Astrocyte (in vitro differentiated cells and primary cell): Measurements from ENCODE around the gene CHEK2. TPM values are rescaled to one million over a fixed set of nuclear protein-coding genes. Genes with fewer than 3 reads are reported as not detected.

ENCODE experiments used
- DNase-seq: peaks from one replicate; pipeline ENCODE4 v3.0.0-alpha.2; 2010; ENCODE audit warnings: low read depth
- FAIRE-seq: peaks from 2 replicates; lab custom pipeline; 2011; peaks lifted over from hg19 to GRCh38; lab: Jason Lieb, UNC
- H2AFZ ChIP-seq: 2 replicates; pipeline ENCODE4 v1.6.0; 2012; ENCODE audit warnings: low read depth, low read length, inconsistent platforms
- H3K27ac ChIP-seq: 2 replicates; pipeline ENCODE4 v1.5.1; 2011; ENCODE audit warnings: low read depth, low read length, inconsistent platforms
- H3K27me3 ChIP-seq: 2 replicates; pipeline ENCODE4 v1.6.0; 2011; ENCODE audit warnings: low read length, inconsistent platforms; ENCODE audit not compliant: insufficient read depth
- H3K36me3 ChIP-seq: 2 replicates; pipeline ENCODE4 v1.5.1; 2011; ENCODE audit warnings: low read length, inconsistent platforms; ENCODE audit not compliant: insufficient read depth
- H3K4me1 ChIP-seq: 2 replicates; pipeline ENCODE4 v1.5.1; 2011; ENCODE audit warnings: low read length, inconsistent platforms; ENCODE audit not compliant: insufficient read depth
- H3K4me2 ChIP-seq: 2 replicates; pipeline ENCODE4 v1.6.0; 2012; ENCODE audit warnings: low read length, inconsistent platforms
- H3K4me3 ChIP-seq: 2 replicates; pipeline ENCODE4 v1.5.1; 2011; ENCODE audit warnings: low read depth, mild to moderate bottlenecking, low read length, inconsistent platforms; ENCODE audit not compliant: insufficient read depth
- H3K79me2 ChIP-seq: 2 replicates; pipeline ENCODE4 v1.6.0; 2012; ENCODE audit warnings: mild to moderate bottlenecking, low read length, inconsistent platforms; ENCODE audit not compliant: insufficient read depth
- H3K9ac ChIP-seq: 2 replicates; pipeline ENCODE4 v1.6.0; 2012; ENCODE audit warnings: mild to moderate bottlenecking, low read length, inconsistent platforms
- H3K9me3 ChIP-seq: 2 replicates; pipeline ENCODE4 v1.5.1; 2012; ENCODE audit warnings: low read depth, mild to moderate bottlenecking, low read length, inconsistent platforms; ENCODE audit not compliant: insufficient read depth
- H4K20me1 ChIP-seq: 2 replicates; pipeline ENCODE4 v1.6.0; 2012; ENCODE audit warnings: low read length, inconsistent platforms; ENCODE audit not compliant: insufficient read depth
- H3K27ac Mint-ChIP-seq: one replicate; pipeline ENCODE4 v1.8.0; 2021; ENCODE audit warnings: mild to moderate bottlenecking, mixed read lengths; ENCODE audit not compliant: unreplicated experiment
- H3K27me3 Mint-ChIP-seq: one replicate; pipeline ENCODE4 v1.8.0; 2021; ENCODE audit warnings: low read depth, mixed read lengths; ENCODE audit not compliant: unreplicated experiment
- H3K36me3 Mint-ChIP-seq: one replicate; pipeline ENCODE4 v1.8.0; 2021; ENCODE audit warnings: low read depth, mixed read lengths; ENCODE audit not compliant: unreplicated experiment
- H3K4me1 Mint-ChIP-seq: one replicate; pipeline ENCODE4 v1.8.0; 2021; ENCODE audit warnings: low read depth, mixed read lengths; ENCODE audit not compliant: unreplicated experiment
- H3K4me3 Mint-ChIP-seq: one replicate; pipeline ENCODE4 v1.8.0; 2021; ENCODE audit warnings: mild to moderate bottlenecking, moderate library complexity, mixed read lengths; ENCODE audit not compliant: unreplicated experiment
- H3K9me3 Mint-ChIP-seq: one replicate; pipeline ENCODE4 v1.8.0; 2021; ENCODE audit warnings: mild to moderate bottlenecking, mixed read lengths; ENCODE audit not compliant: unreplicated experiment
- EZH2 ChIP-seq: IDR thresholded peaks from 2 replicates; pipeline ENCODE4 v1.6.1; 2012; ENCODE audit warnings: mild to moderate bottlenecking, low read length, inconsistent platforms; ENCODE audit not compliant: insufficient read depth
- total RNA-seq: library from RNA; stranded (reverse); gene quantifications from 2 replicates; pipeline ENCODE4 v1.2.1, GENCODE V29; 2021
- TF ChIP-seq, protein P1 (sequence below): IDR thresholded peaks from 2 replicates; pipeline ENCODE4 v1.5.1; 2011; ENCODE audit warnings: low read depth, mild to moderate bottlenecking, inconsistent platforms, low read length, moderate library complexity; ENCODE audit not compliant: insufficient read depth

The CHEK2 gene
- total RNA-seq, 1 donor from 2014 or later: 5.7 TPM

DNA sequence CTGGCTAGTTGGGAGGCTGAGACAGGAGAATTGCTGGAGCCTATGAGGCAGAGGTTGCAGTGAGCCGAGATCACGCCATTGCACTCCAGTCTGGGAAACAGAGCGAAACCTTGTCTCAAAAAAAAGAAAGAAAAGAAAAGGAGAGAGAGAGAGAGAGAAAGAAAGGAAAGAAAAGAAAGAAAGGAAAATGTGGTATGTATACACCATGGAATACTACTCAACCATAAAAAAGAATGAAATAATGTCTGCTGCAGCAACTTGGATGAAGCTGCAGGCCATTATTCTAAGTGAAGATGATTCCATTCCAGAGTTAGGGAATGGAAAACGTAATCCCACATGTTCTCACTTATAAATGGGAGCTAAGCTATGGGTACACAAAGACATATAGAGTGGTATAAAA, 92.8 kb downstream of the CHEK2 start:
- no peaks in the 10 kb centered on the region for H3K36me3 Mint-ChIP-seq
- Histone ChIP-seq H3K36me3 (no peaks in the 10 kb centered on the region), H3K9me3 (no peaks in the 10 kb centered on the region), H3K9ac (no peak overlapping the region), H3K27ac (no peak overlapping the region), H4K20me1 (no peaks in the 10 kb centered on the region), H3K27me3 (no peaks in the 10 kb centered on the region), H3K4me1 (no peaks in the 10 kb centered on the region), H3K4me3 (no peak overlapping the region), H3K4me2 (no peak overlapping the region), H3K79me2 (no peaks in the 10 kb centered on the region), H2AFZ (no peak overlapping the region)
- H3K4me3 Mint-ChIP-seq: no peak overlapping the region
- DNase-seq (no peak), FAIRE-seq (no peak)
- H3K4me1 Mint-ChIP-seq: no peaks in the 10 kb centered on the region
- H3K27me3 Mint-ChIP-seq: peaks cover 30% of the 10 kb centered on the region
- peaks cover 3% of the 10 kb centered on the region for H3K9me3 Mint-ChIP-seq
- TF ChIP-seq, protein P1, sequence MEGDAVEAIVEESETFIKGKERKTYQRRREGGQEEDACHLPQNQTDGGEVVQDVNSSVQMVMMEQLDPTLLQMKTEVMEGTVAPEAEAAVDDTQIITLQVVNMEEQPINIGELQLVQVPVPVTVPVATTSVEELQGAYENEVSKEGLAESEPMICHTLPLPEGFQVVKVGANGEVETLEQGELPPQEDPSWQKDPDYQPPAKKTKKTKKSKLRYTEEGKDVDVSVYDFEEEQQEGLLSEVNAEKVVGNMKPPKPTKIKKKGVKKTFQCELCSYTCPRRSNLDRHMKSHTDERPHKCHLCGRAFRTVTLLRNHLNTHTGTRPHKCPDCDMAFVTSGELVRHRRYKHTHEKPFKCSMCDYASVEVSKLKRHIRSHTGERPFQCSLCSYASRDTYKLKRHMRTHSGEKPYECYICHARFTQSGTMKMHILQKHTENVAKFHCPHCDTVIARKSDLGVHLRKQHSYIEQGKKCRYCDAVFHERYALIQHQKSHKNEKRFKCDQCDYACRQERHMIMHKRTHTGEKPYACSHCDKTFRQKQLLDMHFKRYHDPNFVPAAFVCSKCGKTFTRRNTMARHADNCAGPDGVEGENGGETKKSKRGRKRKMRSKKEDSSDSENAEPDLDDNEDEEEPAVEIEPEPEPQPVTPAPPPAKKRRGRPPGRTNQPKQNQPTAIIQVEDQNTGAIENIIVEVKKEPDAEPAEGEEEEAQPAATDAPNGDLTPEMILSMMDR: no peak
- no peak for TF ChIP-seq EZH2
- no peak overlapping the region for H3K27ac Mint-ChIP-seq

DNA sequence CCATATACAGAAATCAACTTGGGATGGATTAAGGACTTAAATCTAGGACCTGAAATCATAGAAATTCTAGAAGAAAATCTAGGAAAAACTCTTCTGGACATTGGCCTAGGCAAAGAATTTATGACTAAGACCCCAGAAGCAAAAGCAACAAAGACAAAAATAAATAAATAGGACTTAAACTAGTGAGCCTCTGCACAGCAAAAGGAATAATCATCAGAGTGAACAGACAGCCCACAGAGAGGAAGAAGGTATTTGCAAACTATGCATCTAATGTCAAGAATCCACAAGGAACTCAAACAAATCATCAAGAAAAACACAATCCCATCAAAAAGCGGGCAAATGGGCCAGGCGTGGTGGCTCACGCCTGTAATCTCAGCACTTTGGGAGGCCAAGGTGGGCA, 94.4 kb downstream of the CHEK2 start:
- Mint-ChIP-seq H3K27me3 (peaks cover 34% of the 10 kb centered on the region), H3K4me3 (no peak overlapping the region), H3K36me3 (no peaks in the 10 kb centered on the region), H3K4me1 (no peaks in the 10 kb centered on the region), H3K9me3 (peaks cover 2% of the 10 kb centered on the region), H3K27ac (no peak overlapping the region)
- Histone ChIP-seq H2AFZ (no peak overlapping the region), H4K20me1 (no peaks in the 10 kb centered on the region), H3K4me2 (no peak overlapping the region), H3K9ac (no peak overlapping the region), H3K4me3 (no peak overlapping the region), H3K27ac (no peak overlapping the region), H3K4me1 (no peaks in the 10 kb centered on the region), H3K36me3 (no peaks in the 10 kb centered on the region), H3K9me3 (no peaks in the 10 kb centered on the region), H3K27me3 (no peaks in the 10 kb centered on the region), H3K79me2 (no peaks in the 10 kb centered on the region)
- DNase-seq: no peak
- no peak for FAIRE-seq
- TF ChIP-seq, protein P1: no peak
- no peak for TF ChIP-seq EZH2

DNA sequence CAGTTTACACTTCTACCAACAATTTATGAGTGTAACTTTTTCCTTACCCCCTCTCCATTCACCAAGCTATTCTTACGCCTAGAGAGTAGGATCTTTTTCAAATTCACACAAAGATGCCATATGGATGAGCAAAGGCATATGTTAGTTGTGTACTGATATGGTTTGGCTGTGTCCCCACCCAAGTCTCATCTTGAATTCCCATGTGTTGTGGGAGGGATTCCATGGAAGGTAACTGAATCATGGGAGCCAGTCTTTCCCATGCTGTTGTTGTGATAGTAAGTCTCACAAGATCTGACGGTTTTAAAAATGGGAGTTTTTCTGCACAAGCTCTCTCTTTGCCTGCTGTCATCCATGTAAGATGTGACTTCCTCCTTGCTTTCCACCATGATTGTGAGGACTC, 102.3 kb downstream of the CHEK2 start:
- Mint-ChIP-seq H3K27me3 (peaks cover 8% of the 10 kb centered on the region), H3K36me3 (no peaks in the 10 kb centered on the region), H3K9me3 (no peaks in the 10 kb centered on the region), H3K4me1 (no peaks in the 10 kb centered on the region), H3K27ac (no peak overlapping the region), H3K4me3 (no peak overlapping the region)
- Histone ChIP-seq H3K27me3 (no peaks in the 10 kb centered on the region), H3K9ac (no peak overlapping the region), H3K27ac (no peak overlapping the region), H3K9me3 (no peaks in the 10 kb centered on the region), H3K36me3 (no peaks in the 10 kb centered on the region), H3K4me2 (no peak overlapping the region), H3K79me2 (no peaks in the 10 kb centered on the region), H2AFZ (no peak overlapping the region), H3K4me1 (no peaks in the 10 kb centered on the region), H3K4me3 (no peak overlapping the region), H4K20me1 (no peaks in the 10 kb centered on the region)
- DNase-seq (no peak), FAIRE-seq (no peak)
- TF ChIP-seq, protein P1: no peak
- no peak for TF ChIP-seq EZH2

Other genes starting within 250 kb of the CHEK2 start
- gene TTC28, start 62.0 kb downstream of the CHEK2 start, total RNA-seq: 23.2 and 24.4 TPM in 2 replicates
- gene HSCB, start 219 bp upstream of the CHEK2 start, total RNA-seq: 10.4 and 10.7 TPM in 2 replicates
- 13.5 and 15.8 TPM in 2 replicates for gene CCDC117, start 30.9 kb upstream of the CHEK2 start, total RNA-seq
- 142 and 155 TPM in 2 replicates for gene XBP1, start 58.7 kb upstream of the CHEK2 start, total RNA-seq
- gene ZNRF3, start 141.8 kb upstream of the CHEK2 start, total RNA-seq: 5.8 and 5.9 TPM in 2 replicates